SK-N-SH (cell line): ENCODE data around the gene PGBD2. TPM values are rescaled to one million over a fixed set of nuclear protein-coding genes. Genes with fewer than 3 reads are reported as not detected.

Experiments used
- CTCF ChIA-PET: fragments of 300-600, 350-600 bp; formaldehyde crosslinking; extraction: SDS; loops from one replicate; lab custom pipeline; 2021; lab: Yijun Ruan, JAX
- POLR2A ChIA-PET: fragments of 350-600 bp; sonication (Branson Sonifier 250); formaldehyde crosslinking; extraction: SDS; loops from one replicate; lab custom pipeline; 2020; ENCODE audit warnings: antibody characterized with exemption, inconsistent platforms; lab: Yijun Ruan, JAX
- DNase-seq: peaks from one replicate; pipeline ENCODE4 v3.0.0; 2012
- H2AFZ ChIP-seq: fragments of 200-600 bp; sonication (generic); 2 replicates; pipeline ENCODE4 v1.8.1; 2016; ENCODE audit warnings: antibody characterized with exemption, mild to moderate bottlenecking, low read depth
- H3F3A ChIP-seq: fragments of 200-600 bp; sonication (generic); replicated peaks from 2 replicates; pipeline ENCODE3; 2016; ENCODE audit warnings: antibody characterized with exemption, mild to moderate bottlenecking; ENCODE audit not compliant: insufficient read depth
- H3K27ac ChIP-seq, 2 experiments: fragments of 200-500 bp in 1 of 2; fragments of 200-600 bp in 1 of 2; sonication (Bioruptor generic) in 1 of 2; sonication (generic), shearing (Covaris generic) in 1 of 2; 2 replicates each; pipeline versions ENCODE4 v1.5.1 to v1.6.1; 2014 to 2016; ENCODE audit warnings: low read depth in 2 of 2, inconsistent platforms in 1 of 2, low read length in 1 of 2, mild to moderate bottlenecking in 1 of 2, mixed read lengths in 1 of 2
- H3K27me3 ChIP-seq: fragments of 200-600 bp; sonication (generic), shearing (Covaris generic); 2 replicates; pipeline ENCODE4 v1.6.1; 2016; ENCODE audit warnings: mixed run types; ENCODE audit not compliant: insufficient read depth
- H3K36me3 ChIP-seq, 2 experiments: fragments of 200-500 bp in 1 of 2; fragments of 200-600 bp in 1 of 2; sonication (Bioruptor generic) in 1 of 2; sonication (generic) in 1 of 2; replicated peaks in 1 of 2; 2 replicates each; pipeline versions ENCODE3 to v1.5.1; 2014 to 2016; ENCODE audit warnings: low read length in 1 of 2, mild to moderate bottlenecking in 1 of 2; ENCODE audit not compliant: insufficient read depth in 2 of 2, control insufficient read depth in 1 of 2
- H3K4me1 ChIP-seq, 2 experiments: fragments of 200-500 bp in 1 of 2; fragments of 200-600 bp in 1 of 2; sonication (Bioruptor generic) in 1 of 2; sonication (generic), shearing (Covaris generic) in 1 of 2; 2 replicates each; pipeline versions ENCODE4 v1.5.1 to v1.6.1; 2014 to 2016; ENCODE audit warnings: low read depth in 1 of 2, low read length in 1 of 2, mixed run types in 1 of 2; ENCODE audit not compliant: insufficient read depth in 2 of 2, control insufficient read depth in 1 of 2
- H3K4me2 ChIP-seq: fragments of 200-600 bp; sonication (generic), shearing (Covaris generic); 2 replicates; pipeline ENCODE4 v1.6.1; 2017; ENCODE audit warnings: mixed run types
- H3K4me3 ChIP-seq, 2 experiments: fragments of 200-500 bp in 1 of 2; fragments of 200-600 bp in 1 of 2; sonication (Bioruptor generic) in 1 of 2; sonication (generic), shearing (Covaris generic) in 1 of 2; 2 replicates each; pipeline versions ENCODE4 v1.5.1 to v1.8.1; 2014 to 2016; ENCODE audit warnings: low read depth in 2 of 2, inconsistent platforms in 1 of 2, low read length in 1 of 2, mild to moderate bottlenecking in 1 of 2, mixed read lengths in 1 of 2, moderate library complexity in 1 of 2
- H3K79me2 ChIP-seq: fragments of 200-600 bp; sonication (generic); 2 replicates; pipeline ENCODE4 v1.8.1; 2017; ENCODE audit warnings: mild to moderate bottlenecking; ENCODE audit not compliant: insufficient read depth
- H3K9ac ChIP-seq: fragments of 200-600 bp; sonication (generic); 2 replicates; pipeline ENCODE4 v1.6.1; 2017; ENCODE audit warnings: mixed run types
- H3K9me2 ChIP-seq: fragments of 200-600 bp; sonication (generic); 2 replicates; pipeline ENCODE4 v1.6.1; 2017; ENCODE audit warnings: mixed run types
- H3K9me3 ChIP-seq: fragments of 200-600 bp; sonication (generic); 2 replicates; pipeline ENCODE4 v1.6.1; 2017; ENCODE audit warnings: mixed run types, mild to moderate bottlenecking, moderate library complexity
- H4K20me1 ChIP-seq: fragments of 200-600 bp; sonication (generic); 2 replicates; pipeline ENCODE4 v1.6.1; 2017; ENCODE audit warnings: mild to moderate bottlenecking, mixed run types; ENCODE audit not compliant: insufficient read depth
- CHD2 ChIP-seq: fragments of 150-350 bp; IDR thresholded peaks from 2 replicates; pipeline ENCODE4 v1.6.1; 2018; ENCODE audit warnings: low read length; ENCODE audit not compliant: partially characterized antibody
- EP300 ChIP-seq, 2 experiments: IDR thresholded peaks; 2 replicates each; pipeline versions ENCODE4 v1.4.0 to v1.6.1; 2012; ENCODE audit warnings: borderline replicate concordance in 1 of 2, low read depth in 1 of 2, low read length in 1 of 2
- EZH2phosphoT487 ChIP-seq: fragments of 200-600 bp; sonication (generic); IDR thresholded peaks from 2 replicates; pipeline ENCODE4 v1.6.1; 2017; ENCODE audit warnings: low read depth, mixed run types, mild to moderate bottlenecking, antibody characterized with exemption, moderate library complexity, borderline replicate concordance
- FOXM1 ChIP-seq: IDR thresholded peaks from 2 replicates; pipeline ENCODE4 v1.4.0; 2012; ENCODE audit warnings: low read depth, mild to moderate bottlenecking
- GATA2 ChIP-seq: sonication (generic); formaldehyde crosslinking; IDR thresholded peaks from 2 replicates; pipeline ENCODE4 v1.5.0; 2020; ENCODE audit warnings: mild to moderate bottlenecking, missing genetic modification reagents
- IRF3 ChIP-seq: fragments of 150-350 bp; IDR thresholded peaks from 2 replicates; pipeline ENCODE4 v1.6.1; 2016; ENCODE audit warnings: mild to moderate bottlenecking, low read depth, low read length
- JUND ChIP-seq: IDR thresholded peaks from 2 replicates; pipeline ENCODE4 v1.4.0; 2012
- MEF2A ChIP-seq: IDR thresholded peaks from 2 replicates; pipeline ENCODE4 v1.4.0; 2012; ENCODE audit warnings: low read depth, borderline replicate concordance
- MXI1 ChIP-seq: IDR thresholded peaks from 2 replicates; pipeline ENCODE4 v1.6.1; 2012; ENCODE audit warnings: mild to moderate bottlenecking, low read depth, low read length, improper control_type of control experiment
- NFIC ChIP-seq: IDR thresholded peaks from 2 replicates; pipeline ENCODE4 v1.4.0; 2012; ENCODE audit warnings: borderline replicate concordance
- NRF1 ChIP-seq: IDR thresholded peaks from 2 replicates; pipeline ENCODE4 v1.6.1; 2012; ENCODE audit warnings: low read depth, mild to moderate bottlenecking, low read length
- PBX3 ChIP-seq: IDR thresholded peaks from 2 replicates; pipeline ENCODE4; 2012
- POLR2AphosphoS5 ChIP-seq: IDR thresholded peaks from 2 replicates; pipeline ENCODE4 v1.6.1; 2012; ENCODE audit warnings: low read depth, low read length
- SIN3A ChIP-seq: IDR thresholded peaks from 2 replicates; pipeline ENCODE4 v1.6.1; 2012; ENCODE audit warnings: low read depth, mild to moderate bottlenecking, low read length, moderate library complexity, borderline replicate concordance
- SMC3 ChIP-seq: IDR thresholded peaks from 2 replicates; pipeline ENCODE4 v1.6.1; 2012; ENCODE audit warnings: low read depth, low read length, improper control_type of control experiment
- TAF1 ChIP-seq: IDR thresholded peaks from 2 replicates; pipeline ENCODE4 v1.6.1; 2012; ENCODE audit warnings: low read depth, mild to moderate bottlenecking, low read length, moderate library complexity, borderline replicate concordance
- TCF12 ChIP-seq: IDR thresholded peaks from 2 replicates; pipeline ENCODE4 v1.4.0; 2012
- YY1 ChIP-seq: IDR thresholded peaks from 2 replicates; pipeline ENCODE4 v1.4.0; 2012; ENCODE audit warnings: low read depth, mild to moderate bottlenecking
- WGBS: methylation state at CpG from one replicate; pipeline ENCODE4 v1.1.6; 2017; ENCODE audit warnings: low lambda C conversion rate; 5-methylcytosine and 5-hydroxymethylcytosine counted together
- polyA plus RNA-seq, 3 experiments: library from polyadenylated mRNA; depleted of rRNA; stranded (reverse); fragments of >200 nt; gene quantifications; 2 replicates each; pipeline ENCODE4 v1.2.3, GENCODE V29; 2012
- TF ChIP-seq, protein P1 (sequence below): IDR thresholded peaks from 2 replicates; pipeline ENCODE4 v1.4.0; 2012; ENCODE audit warnings: low read depth
- TF ChIP-seq, protein P2 (sequence below): fragments of 150-350 bp; IDR thresholded peaks from 2 replicates; pipeline ENCODE4 v1.6.1; 2017; ENCODE audit warnings: antibody characterized with exemption, low read length, low read depth, borderline replicate concordance
- TF ChIP-seq, protein P3 (sequence below): IDR thresholded peaks from 2 replicates; pipeline ENCODE4 v1.4.0; 2012; ENCODE audit warnings: low read depth, borderline replicate concordance

The PGBD2 gene
- polyA plus RNA-seq, 1 of the 3 experiments (the other 2 are of a cell fraction) = 6.4 TPM

DNA sequence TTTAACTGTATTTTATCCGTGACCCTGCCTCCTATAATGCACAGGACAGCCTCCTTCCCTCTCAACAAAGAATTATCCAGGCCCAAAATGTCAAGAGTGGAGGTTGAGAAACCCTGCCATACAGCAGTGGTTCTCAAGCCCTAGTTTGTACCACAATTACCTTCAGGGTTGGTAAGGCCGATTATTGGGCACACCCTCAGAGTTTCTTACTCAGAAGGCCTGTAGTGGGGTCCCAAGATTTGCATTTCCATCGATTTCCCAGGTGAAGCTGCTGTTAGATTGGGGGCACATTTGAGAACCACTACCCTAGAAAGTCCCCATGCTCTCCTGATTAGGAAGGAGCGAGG is 400 bp upstream of the PGBD2 start:
- no peaks in the 10 kb centered on the region for H3K9me2 ChIP-seq
- H3K4me3 ChIP-seq = peak overlapping the region; percentile 67 to 85
- 39% methylated on average over 4 of the region's 4 CpGs for WGBS
- peaks cover 15% of the 10 kb centered on the region; the same call in 1 of the 2 replicates for H3K79me2 ChIP-seq
- no peaks in the 10 kb centered on the region for H3K9me3 ChIP-seq
- peak overlapping the region; percentile 73; the same call in 1 of the 2 replicates for H3K9ac ChIP-seq
- POLR2A ChIA-PET = interaction anchor here (0.9 to 1.9 kb wide), 2 partner anchors 43 to 79 kb away, joined by 3 to 6 read pairs; no protein-coding TSS in a partner anchor
- CTCF ChIA-PET = interaction anchor here (0.6 to 1.3 kb wide), 4 partner anchors 22 to 68 kb away, joined by 3 to 6 read pairs (median 4); partner anchors contain the start of gene ZNF672
- peak overlapping the region; percentile 76 for H3K4me2 ChIP-seq
- H2AFZ ChIP-seq = peak overlapping the region; percentile 82
- H4K20me1 ChIP-seq = no peaks in the 10 kb centered on the region
- no peaks in the 10 kb centered on the region for H3K27me3 ChIP-seq
- no peaks in the 10 kb centered on the region for H3F3A ChIP-seq
- peak overlapping the region; percentile 85 to 91 for H3K27ac ChIP-seq
- peaks cover 0 to 10% of the 10 kb centered on the region in 2 experiments; a peak in 1 of 4 replicates for H3K4me1 ChIP-seq
- TF ChIP-seq MEF2A (no peak), GATA2 (no peak), NFIC (no peak), SMC3 (no peak), SIN3A (no peak), FOXM1 (no peak), JUND (no peak)
- TF ChIP-seq, protein P1, sequence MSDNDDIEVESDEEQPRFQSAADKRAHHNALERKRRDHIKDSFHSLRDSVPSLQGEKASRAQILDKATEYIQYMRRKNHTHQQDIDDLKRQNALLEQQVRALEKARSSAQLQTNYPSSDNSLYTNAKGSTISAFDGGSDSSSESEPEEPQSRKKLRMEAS = no peak
- TF ChIP-seq, protein P2, sequence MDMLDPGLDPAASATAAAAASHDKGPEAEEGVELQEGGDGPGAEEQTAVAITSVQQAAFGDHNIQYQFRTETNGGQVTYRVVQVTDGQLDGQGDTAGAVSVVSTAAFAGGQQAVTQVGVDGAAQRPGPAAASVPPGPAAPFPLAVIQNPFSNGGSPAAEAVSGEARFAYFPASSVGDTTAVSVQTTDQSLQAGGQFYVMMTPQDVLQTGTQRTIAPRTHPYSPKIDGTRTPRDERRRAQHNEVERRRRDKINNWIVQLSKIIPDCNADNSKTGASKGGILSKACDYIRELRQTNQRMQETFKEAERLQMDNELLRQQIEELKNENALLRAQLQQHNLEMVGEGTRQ = no peak
- TF ChIP-seq, protein P3, sequence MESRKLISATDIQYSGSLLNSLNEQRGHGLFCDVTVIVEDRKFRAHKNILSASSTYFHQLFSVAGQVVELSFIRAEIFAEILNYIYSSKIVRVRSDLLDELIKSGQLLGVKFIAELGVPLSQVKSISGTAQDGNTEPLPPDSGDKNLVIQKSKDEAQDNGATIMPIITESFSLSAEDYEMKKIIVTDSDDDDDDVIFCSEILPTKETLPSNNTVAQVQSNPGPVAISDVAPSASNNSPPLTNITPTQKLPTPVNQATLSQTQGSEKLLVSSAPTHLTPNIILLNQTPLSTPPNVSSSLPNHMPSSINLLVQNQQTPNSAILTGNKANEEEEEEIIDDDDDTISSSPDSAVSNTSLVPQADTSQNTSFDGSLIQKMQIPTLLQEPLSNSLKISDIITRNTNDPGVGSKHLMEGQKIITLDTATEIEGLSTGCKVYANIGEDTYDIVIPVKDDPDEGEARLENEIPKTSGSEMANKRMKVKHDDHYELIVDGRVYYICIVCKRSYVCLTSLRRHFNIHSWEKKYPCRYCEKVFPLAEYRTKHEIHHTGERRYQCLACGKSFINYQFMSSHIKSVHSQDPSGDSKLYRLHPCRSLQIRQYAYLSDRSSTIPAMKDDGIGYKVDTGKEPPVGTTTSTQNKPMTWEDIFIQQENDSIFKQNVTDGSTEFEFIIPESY = no peak
- DNase-seq = no peak
- H3K36me3 ChIP-seq = no peaks in the 10 kb centered on the region

DNA sequence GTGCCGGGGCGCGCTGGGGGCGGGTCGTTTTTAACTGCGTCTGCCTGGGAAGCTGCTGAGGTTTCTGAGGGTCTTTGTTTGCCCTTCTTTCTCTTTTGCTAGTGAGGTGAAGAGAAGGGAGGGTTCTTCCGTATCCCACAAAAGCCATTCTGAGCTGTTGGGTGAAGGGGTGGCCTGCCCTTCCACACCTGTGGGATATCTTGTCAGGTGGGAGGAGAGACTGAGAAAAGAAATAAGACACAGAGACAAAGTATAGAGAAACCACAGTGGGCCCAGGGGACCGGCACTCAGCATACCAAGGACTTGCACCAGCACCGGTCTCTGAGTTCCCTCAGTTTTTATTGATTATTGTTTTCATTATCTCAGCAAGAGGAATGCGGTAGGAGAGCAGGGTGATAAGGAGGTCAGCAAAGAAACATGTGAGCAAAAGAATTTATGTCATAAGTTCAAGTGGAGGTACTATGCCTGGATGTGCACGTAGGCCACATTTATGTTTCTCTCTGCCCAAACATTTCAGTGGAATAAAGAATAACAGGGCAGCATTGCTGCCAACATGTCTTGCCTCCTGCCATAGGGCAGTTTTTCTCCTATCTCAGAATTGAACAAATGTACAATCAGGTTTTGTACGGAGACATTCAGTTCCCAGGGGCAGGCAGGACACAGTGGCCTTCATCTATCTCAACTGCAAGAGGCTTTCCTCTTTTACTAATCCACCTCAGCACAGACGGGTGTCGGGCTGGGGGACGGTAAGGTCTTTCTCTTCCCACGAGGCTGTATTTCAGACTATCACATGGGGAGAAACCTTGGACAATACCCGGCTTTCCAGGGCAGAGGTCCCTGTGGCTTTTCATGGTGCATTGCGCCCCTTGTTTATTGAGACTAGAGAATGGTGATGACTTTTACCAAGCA is 972 bp downstream of the PGBD2 start:
- Histone ChIP-seq H3K4me1 (peaks cover 0 to 12% of the 10 kb centered on the region in 2 experiments; a peak in 1 of 4 replicates), H3K27me3 (no peaks in the 10 kb centered on the region), H3K9ac (peak overlapping the region; percentile 87), H3K27ac (peak overlapping the region; percentile 70 to 81), H3K4me3 (peak overlapping the region; percentile 62 to 80), H3F3A (no peaks in the 10 kb centered on the region), H2AFZ (peak overlapping the region; percentile 98), H3K36me3 (no peaks in the 10 kb centered on the region), H3K4me2 (peak overlapping the region; percentile 87), H3K79me2 (peaks cover 16% of the 10 kb centered on the region; the same call in 1 of the 2 replicates), H3K9me2 (no peaks in the 10 kb centered on the region), H4K20me1 (no peaks in the 10 kb centered on the region), H3K9me3 (no peaks in the 10 kb centered on the region)
- no peak for DNase-seq
- CTCF ChIA-PET = interaction anchor here (0.5 to 1.3 kb wide), 3 partner anchors 9 to 33 kb away, joined by 3 to 5 read pairs (median 4); no protein-coding TSS in a partner anchor
- POLR2A ChIA-PET = interaction anchor here (1.9 kb wide), 1 partner anchor 44 kb away, joined by 6 read pairs; no protein-coding TSS in a partner anchor
- 38% methylated on average over 15 of the region's 18 CpGs for WGBS
- TF ChIP-seq TAF1 (no peak), POLR2AphosphoS5 (peak; percentile 54; the same call in 1 of the 2 replicates), PBX3 (no peak), IRF3 (no peak), TCF12 (no peak), NFIC (no peak), YY1 (no peak), CHD2 (no peak), NRF1 (no peak), EP300 (IDR thresholded peaks at IDR 0.05; ENCODE audit: borderline replicate concordance in 1 of 2, low read depth in 1 of 2, low read length in 1 of 2) (no peak), EZH2phosphoT487 (no peak), MXI1 (peak; percentile 25; the same call in 1 of the 2 replicates)
